GM12878 (cell line): ENCODE measurements around the gene MAN2A2. TPM values are rescaled to one million over a fixed set of nuclear protein-coding genes. Genes with fewer than 3 reads are reported as not detected.

Source experiments
- ATAC-seq: fragments of 200-7000 bp; cut with Tn5 transposase; 3 replicates; pipeline ENCODE4 v1.9.1; 2020; ENCODE audit warnings: mild to moderate bottlenecking, moderate library complexity
- BruUV-seq: library from RNA; stranded (reverse); fragments of 400-500 nt; replicated peaks from 2 replicates; lab custom pipeline; 2021; lab: Mats Ljungman, UMichigan
- CTCF ChIA-PET: fragments of 300-600 bp; sonication (Branson Sonifier 250); formaldehyde crosslinking; extraction: SDS; loops from one replicate; lab custom pipeline; 2021; ENCODE audit warnings: inconsistent platforms; lab: Yijun Ruan, JAX
- POLR2A ChIA-PET: fragments of 350-600 bp; formaldehyde crosslinking; extraction: SDS; loops from one replicate; lab custom pipeline; 2021; ENCODE audit warnings: inconsistent platforms; lab: Charles Lee
- RAD21 ChIA-PET: fragments of 300-600 bp; sonication (Branson Sonifier 250); formaldehyde crosslinking; loops from one replicate; lab custom pipeline; 2023; ENCODE audit warnings: antibody characterized with exemption; ENCODE audit not compliant: unreplicated experiment; lab: Charles Lee
- SMC1A ChIA-PET: fragments of 300-600 bp; sonication (Branson Sonifier 250); formaldehyde crosslinking; loops from one replicate; lab custom pipeline; 2023; ENCODE audit not compliant: unreplicated experiment, uncharacterized antibody; lab: Charles Lee
- DNase-seq: peaks from one replicate; pipeline ENCODE4 v3.0.0-alpha.2; 2011; ENCODE audit warnings: low read depth, low spot score
- FAIRE-seq: peaks from 3 replicates; lab custom pipeline; 2011; peaks lifted over from hg19 to GRCh38; lab: Jason Lieb, UNC
- H2AFZ ChIP-seq: 2 replicates; pipeline ENCODE4 v1.6.0; 2011; ENCODE audit warnings: low read depth, low read length, control low read depth; ENCODE audit not compliant: control insufficient read depth
- H3K27ac ChIP-seq: 2 replicates; pipeline ENCODE4 v1.5.1; 2011; ENCODE audit warnings: control low read depth; ENCODE audit not compliant: control insufficient read depth, insufficient read depth
- H3K27me3 ChIP-seq, 2 experiments: replicated peaks in 1 of 2; 2 replicates each; pipeline versions ENCODE4 v1.6.0 to v1.6.1; 2011; ENCODE audit warnings: low read length in 1 of 2; ENCODE audit not compliant: control insufficient read depth in 2 of 2, insufficient read depth in 2 of 2
- H3K36me3 ChIP-seq, 2 experiments: 2 replicates each; pipeline ENCODE4 v1.5.1; 2011; ENCODE audit warnings: low read length in 1 of 2; ENCODE audit not compliant: control insufficient read depth in 2 of 2, insufficient read depth in 2 of 2
- H3K4me1 ChIP-seq: 2 replicates; pipeline ENCODE4 v1.6.1; 2011; ENCODE audit warnings: mild to moderate bottlenecking, low read length, moderate library complexity, mixed read lengths; ENCODE audit not compliant: control insufficient read depth, insufficient read depth
- H3K4me2 ChIP-seq: 2 replicates; pipeline ENCODE4 v1.6.0; 2011; ENCODE audit warnings: control low read depth; ENCODE audit not compliant: control insufficient read depth, insufficient read depth
- H3K4me3 ChIP-seq: fragments of 200-600 bp; sonication (generic); 2 replicates; pipeline ENCODE4 v1.5.1; 2016
- H3K79me2 ChIP-seq: 2 replicates; pipeline ENCODE4 v1.6.0; 2011; ENCODE audit warnings: low read length; ENCODE audit not compliant: control insufficient read depth, insufficient read depth
- H3K9ac ChIP-seq: 2 replicates; pipeline ENCODE4 v1.8.0; 2011; ENCODE audit warnings: low read length, control low read depth, mixed read lengths; ENCODE audit not compliant: control insufficient read depth, insufficient read depth
- H3K9me3 ChIP-seq: replicated peaks from 3 replicates; pipeline ENCODE4 v1.5.1; 2011; ENCODE audit warnings: mild to moderate bottlenecking, low read length; ENCODE audit not compliant: control insufficient read depth, insufficient read depth
- H4K20me1 ChIP-seq: 2 replicates; pipeline ENCODE4 v1.6.0; 2011; ENCODE audit not compliant: control insufficient read depth, insufficient read depth
- ATF7 ChIP-seq: fragments of 450-650 bp; IDR thresholded peaks from 2 replicates; pipeline ENCODE4 v1.6.1; 2016; ENCODE audit warnings: low read depth, mild to moderate bottlenecking
- CREM ChIP-seq: IDR thresholded peaks from 2 replicates; pipeline ENCODE4 v1.6.1; 2014; ENCODE audit warnings: antibody characterized with exemption, low read depth
- POLR2AphosphoS5 ChIP-seq: IDR thresholded peaks from 2 replicates; pipeline ENCODE4 v1.6.1; 2011; ENCODE audit warnings: mild to moderate bottlenecking, low read length, inconsistent platforms
- SUZ12 ChIP-seq: fragments of 200-600 bp; sonication (generic); IDR thresholded peaks from one replicate; pipeline ENCODE4 v1.6.1; 2018; ENCODE audit warnings: antibody characterized with exemption, mild to moderate bottlenecking; ENCODE audit not compliant: unreplicated experiment
- WGBS: methylation state at CpG from one replicate; pipeline ENCODE4 v1.1.6; 2016; ENCODE audit warnings: low lambda C conversion rate; ENCODE audit not compliant: insufficient replicate concordance, insufficient coverage; ENCODE audit errors: missing lambda C conversion rate; 5-methylcytosine and 5-hydroxymethylcytosine counted together
- in situ Hi-C: fragments of 300-500 bp; cut with MboI; formaldehyde crosslinking; loops from 9 replicates; pipeline ENCODE4 v1.14.3; 2018; ENCODE audit warnings: mixed read lengths
- intact Hi-C: fragments of 100-400 bp; cut with micrococcal nuclease; formaldehyde crosslinking; loops from one replicate; pipeline ENCODE4 v1.14.2; 2022; ENCODE audit not compliant: unreplicated experiment
- polyA plus RNA-seq, 11 experiments: library from polyadenylated mRNA; depleted of rRNA in 4 of 11; unstranded in 6 of 11; stranded (reverse) in 5 of 11; fragments of >200 nt; fragmentation: Nextera tagmentation in 4 of 11; fragmentation: Illumina TruSeq in 1 of 11; extraction: Ambion mirVana in 4 of 11; extraction: Trizol in 1 of 11; gene quantifications; 1 replicate in 1 of 11; 2 replicates in 10 of 11; pipeline versions ENCODE4 v1.2.1 to v1.2.3, GENCODE V29; 2011 to 2016; ENCODE audit warnings: inconsistent platforms in 2 of 11, missing spikeins in 2 of 11, low read depth in 1 of 11
- total RNA-seq, 4 experiments: library from RNA; depleted of rRNA in 3 of 4; stranded (reverse); fragments of >200 nt in 3 of 4; fragmentation: Illumina TruSeq in 1 of 4; extraction: Trizol in 1 of 4; gene quantifications; 2 replicates each; pipeline versions ENCODE4 v1.2.1 to v1.2.3, GENCODE V29; 2013 to 2021

MAN2A2 gene
- total and polyA plus RNA-seq, 10 of the 15 experiments (the other 5 are each of a cell fraction or from before 2014, with no cell fraction given), result 4.2 to 79.4 (median 23.2) TPM

DNA sequence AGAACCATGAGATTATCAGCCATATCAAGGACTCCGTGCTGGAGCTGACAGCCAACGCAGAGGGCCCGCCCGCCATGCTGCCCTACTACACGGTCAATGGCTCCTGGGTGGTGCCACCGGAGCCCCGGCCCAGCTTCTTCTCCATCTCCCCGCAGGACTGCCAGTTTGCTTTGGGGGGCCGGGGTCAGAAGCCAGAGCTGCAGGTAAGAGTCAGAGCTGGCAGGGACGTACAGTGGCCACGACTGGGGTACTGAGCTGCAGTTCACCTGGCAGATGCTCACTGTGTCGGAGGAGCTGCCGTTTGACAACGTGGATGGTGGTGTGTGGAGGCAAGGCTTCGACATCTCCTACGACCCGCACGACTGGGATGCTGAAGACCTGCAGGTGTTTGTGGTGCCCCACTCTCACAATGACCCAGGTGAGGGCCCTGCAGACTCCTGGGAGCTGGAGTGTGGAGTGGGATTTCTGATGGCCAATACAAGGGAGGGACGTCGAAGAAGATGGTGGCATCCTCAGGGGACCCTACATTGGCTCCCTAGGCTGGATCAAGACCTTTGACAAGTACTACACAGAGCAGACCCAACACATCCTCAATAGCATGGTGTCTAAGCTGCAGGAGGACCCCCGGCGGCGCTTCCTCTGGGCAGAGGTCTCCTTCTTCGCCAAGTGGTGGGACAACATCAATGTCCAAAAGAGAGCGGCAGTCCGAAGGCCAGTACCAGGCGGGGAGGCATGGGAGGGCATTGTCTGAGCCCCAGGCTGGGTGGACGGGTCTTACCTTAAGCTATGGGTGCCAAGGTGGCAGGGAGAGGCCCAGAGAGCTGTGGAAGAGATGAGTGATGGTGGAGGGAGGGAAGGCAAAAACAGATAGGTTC lies 2.4 kb downstream of the MAN2A2 start:
- CTCF ChIA-PET, result interaction anchor here (1.9 to 15.1 kb wide), 2 partner anchors 20 to 24 kb away, joined by 6 to 480 read pairs; partner anchors contain the start of genes HDDC3 and UNC45A
- Histone ChIP-seq H3K4me3 (no peak overlapping the region), H3K27me3 (no peaks in the 10 kb centered on the region), H3K79me2 (peaks cover 18% of the 10 kb centered on the region), H3K9me3 (no peaks in the 10 kb centered on the region), H3K4me2 (no peak overlapping the region), H2AFZ (no peak overlapping the region), H3K4me1 (peaks cover 12% of the 10 kb centered on the region), H4K20me1 (no peaks in the 10 kb centered on the region; the same call in 1 of the 2 replicates), H3K9ac (no peak overlapping the region), H3K27ac (no peak overlapping the region), H3K36me3 (peaks cover 18 to 33% of the 10 kb centered on the region in 2 experiments)
- ATAC-seq (no peak), DNase-seq (no peak), FAIRE-seq (no peak)
- in situ Hi-C loops (no loop called here), intact Hi-C loops (no loop called here)
- SMC1A ChIA-PET, result interaction anchor here (1.4 to 12.3 kb wide), 2 partner anchors 18 to 27 kb away, joined by 3 to 225 read pairs; partner anchors contain the start of genes HDDC3 and UNC45A
- RAD21 ChIA-PET, result interaction anchor here (9.2 kb wide), 1 partner anchor 27 kb away, joined by 193 read pairs; the partner anchor contains the start of genes HDDC3 and UNC45A
- 92% methylated on average over 28 of the region's 28 CpGs for WGBS
- BruUV-seq, result no TSS peak
- POLR2A ChIA-PET, result interaction anchor here (5.3 to 7.6 kb wide), 2 partner anchors 19 to 27 kb away, joined by 42 to 113 read pairs; partner anchors contain the start of genes HDDC3 and UNC45A
- TF ChIP-seq POLR2AphosphoS5, result no peak
- no peak for TF ChIP-seq CREM
- no peak for TF ChIP-seq SUZ12
- no peak for TF ChIP-seq ATF7
